Epithelial cell of proximal tubule (primary cell): Measurements from ENCODE around the gene EIF3A. TPM values are rescaled to one million over a fixed set of nuclear protein-coding genes. Genes with fewer than 3 reads are reported as not detected.

ENCODE experiments used
- DNase-seq: peaks from one replicate; pipeline ENCODE4 v3.0.0-alpha.2; 2011; ENCODE audit warnings: low read depth
- H3K4me3 ChIP-seq: 2 replicates; pipeline ENCODE4 v1.5.1; 2011; ENCODE audit warnings: low read depth, mild to moderate bottlenecking, low read length
- CTCF ChIP-seq: conservative IDR thresholded peaks from 2 replicates; pipeline ENCODE4 v1.5.1; 2012; ENCODE audit warnings: low read depth, mild to moderate bottlenecking, low read length
- total RNA-seq: library from RNA; depleted of rRNA; stranded (reverse); fragments of >200 nt; gene quantifications from 2 replicates; pipeline ENCODE4 v1.2.3, GENCODE V29; 2015

Gene EIF3A
- total RNA-seq, 1 donor from 2014 or later, result 102 TPM

GRCh38 chr10:119059557-119059956, 21.1 kb downstream of the EIF3A start:
- no peak for DNase-seq
- TF ChIP-seq CTCF, result no peak
- H3K4me3 ChIP-seq, result no peak overlapping the region

GRCh38 chr10:119058010-119058409, 22.6 kb downstream of the EIF3A start:
- H3K4me3 ChIP-seq, result no peak overlapping the region
- no peak for DNase-seq
- TF ChIP-seq CTCF, result no peak

- TF ChIP-seq CTCF, result no peak
- no peak for DNase-seq
- H3K4me3 ChIP-seq, result no peak overlapping the region
Measured at GRCh38 chr10:119055472-119055871, 25.1 kb downstream of the EIF3A start.

GRCh38 chr10:119051775-119052174, 28.8 kb downstream of the EIF3A start:
- TF ChIP-seq CTCF, result no peak

GRCh38 chr10:119049777-119050176, 30.8 kb downstream of the EIF3A start:
- no peak for TF ChIP-seq CTCF
- H3K4me3 ChIP-seq, result no peak overlapping the region
- DNase-seq, result no peak

More at GRCh38 chr10:119051775-119052174, 28.8 kb downstream of the EIF3A start:
- no peak for DNase-seq
- H3K4me3 ChIP-seq, result no peak overlapping the region

- TF ChIP-seq CTCF, result no peak
- no peak overlapping the region for H3K4me3 ChIP-seq
- no peak for DNase-seq
Measured at GRCh38 chr10:119049361-119049760, 31.3 kb downstream of the EIF3A start.

- H3K4me3 ChIP-seq, result no peak overlapping the region
- TF ChIP-seq CTCF, result no peak
- no peak for DNase-seq
Measured at GRCh38 chr10:119045561-119045960, 35.1 kb downstream of the EIF3A start.
